Activated CD8-positive, alpha-beta T cell treated with anti-CD3 and anti-CD28 coated beads for 36 hours (primary cell): ENCODE data around the gene PPP1R16B. TPM values are rescaled to one million over a fixed set of nuclear protein-coding genes. Genes with fewer than 3 reads are reported as not detected.

ENCODE experiments used
- ATAC-seq: fragments of 200-7000 bp; cut with Tn5 transposase; one replicate; pipeline ENCODE4 v1.10.0; 2021; ENCODE audit warnings: mild to moderate bottlenecking, moderate library complexity
- CTCF ChIA-PET: fragments of 350-600 bp; sonication (Branson Sonifier 250); formaldehyde crosslinking; loops from one replicate; lab custom pipeline; 2021; ENCODE audit warnings: antibody characterized with exemption; lab: Charles Lee
- POLR2A ChIA-PET: fragments of 350-600 bp; sonication (Branson Sonifier 250); formaldehyde crosslinking; loops from one replicate; lab custom pipeline; 2021; ENCODE audit warnings: antibody characterized with exemption; lab: Charles Lee
- DNase-seq: peaks from one replicate; pipeline ENCODE4 v3.0.0-alpha.2; 2020
- H3K27ac Mint-ChIP-seq: one replicate; pipeline ENCODE4 v1.8.0; 2021; ENCODE audit warnings: mild to moderate bottlenecking, mixed read lengths
- H3K27me3 Mint-ChIP-seq: one replicate; pipeline ENCODE4 v1.8.0; 2021; ENCODE audit warnings: mixed read lengths
- H3K36me3 Mint-ChIP-seq: one replicate; pipeline ENCODE4 v1.8.0; 2021; ENCODE audit warnings: low read depth, mixed read lengths
- H3K4me1 Mint-ChIP-seq: one replicate; pipeline ENCODE4 v1.8.0; 2021; ENCODE audit warnings: low read depth, mixed read lengths
- H3K4me3 Mint-ChIP-seq: one replicate; pipeline ENCODE4 v1.8.0; 2021; ENCODE audit warnings: mild to moderate bottlenecking, moderate library complexity, mixed read lengths
- H3K9me3 Mint-ChIP-seq: one replicate; pipeline ENCODE4 v1.8.0; 2021; ENCODE audit warnings: mixed read lengths
- CTCF ChIP-seq: fragments of 200-600 bp; IDR thresholded peaks from one replicate; pipeline ENCODE4 v1.8.0; 2022; ENCODE audit warnings: antibody characterized with exemption, mild to moderate bottlenecking
- intact Hi-C: fragments of 100-400 bp; cut with micrococcal nuclease; formaldehyde crosslinking; loops from one replicate; pipeline ENCODE4 v1.10.0; 2022
- total RNA-seq, 2 experiments: library from RNA; stranded (reverse); gene quantifications; one replicate each; pipeline ENCODE4 v1.2.3, GENCODE V29; 2021

The PPP1R16B gene
- total RNA-seq, 2 experiments from 2014 or later = 74.9 to 81.4 TPM

- ChIA-PET CTCF (no interaction called here), POLR2A (no interaction called here)
- Mint-ChIP-seq H3K9me3 (no peaks in the 10 kb centered on the region), H3K27ac (no peak overlapping the region), H3K27me3 (no peaks in the 10 kb centered on the region), H3K4me1 (no peaks in the 10 kb centered on the region), H3K4me3 (no peak overlapping the region), H3K36me3 (peaks cover 56% of the 10 kb centered on the region)
- no peak for DNase-seq
- intact Hi-C loops = no loop called here
- no peak for TF ChIP-seq CTCF
- ATAC-seq = no peak
Observed at GRCh38 chr20:38946836-38947235, 141.3 kb downstream of the PPP1R16B start.

- ATAC-seq (no peak), DNase-seq (no peak)
- peaks cover 52% of the 10 kb centered on the region for H3K36me3 Mint-ChIP-seq
- H3K4me3 Mint-ChIP-seq = no peak overlapping the region
- no peaks in the 10 kb centered on the region for H3K9me3 Mint-ChIP-seq
- ChIA-PET CTCF (interaction anchor here (1.2 kb wide), 1 partner anchor 25 kb away, joined by 3 read pairs; no protein-coding TSS in a partner anchor), POLR2A (no interaction called here)
- intact Hi-C loops = no loop called here
- no peak for TF ChIP-seq CTCF
- no peaks in the 10 kb centered on the region for H3K27me3 Mint-ChIP-seq
- H3K4me1 Mint-ChIP-seq = no peaks in the 10 kb centered on the region
- H3K27ac Mint-ChIP-seq = no peak overlapping the region
Observed at GRCh38 chr20:38947931-38948362, 142.4 kb downstream of the PPP1R16B start.

GRCh38 chr20:38950254-38950653 is 144.8 kb downstream of the PPP1R16B start:
- no peaks in the 10 kb centered on the region for H3K27me3 Mint-ChIP-seq
- no peak for TF ChIP-seq CTCF
- intact Hi-C loops = no loop called here
- ATAC-seq (no peak), DNase-seq (no peak)
- H3K27ac Mint-ChIP-seq = no peak overlapping the region
- H3K9me3 Mint-ChIP-seq = no peaks in the 10 kb centered on the region
- CTCF ChIA-PET = interaction anchor here (0.9 to 1.2 kb wide), 2 partner anchors 62 to 99 kb away, joined by 3 read pairs; no protein-coding TSS in a partner anchor
- POLR2A ChIA-PET = interaction anchor here (1.2 kb wide), 1 partner anchor 11 kb away, joined by 3 read pairs; the partner anchor contains the start of gene DHX35
- H3K36me3 Mint-ChIP-seq = peaks cover 48% of the 10 kb centered on the region
- no peaks in the 10 kb centered on the region for H3K4me1 Mint-ChIP-seq
- H3K4me3 Mint-ChIP-seq = no peak overlapping the region

- DNase-seq (no peak), ATAC-seq (no peak)
- no peaks in the 10 kb centered on the region for H3K9me3 Mint-ChIP-seq
- TF ChIP-seq CTCF = no peak
- no peak overlapping the region for H3K4me3 Mint-ChIP-seq
- no peaks in the 10 kb centered on the region for H3K4me1 Mint-ChIP-seq
- ChIA-PET POLR2A (no interaction called here), CTCF (interaction anchor here (1.1 kb wide), 2 partner anchors 26 to 98 kb away, joined by 3 to 4 read pairs; partner anchors contain the start of gene FAM83D)
- no peak overlapping the region for H3K27ac Mint-ChIP-seq
- intact Hi-C loops = no loop called here
- H3K27me3 Mint-ChIP-seq = no peaks in the 10 kb centered on the region
- peaks cover 43% of the 10 kb centered on the region for H3K36me3 Mint-ChIP-seq
Observed at GRCh38 chr20:38951611-38952010, 146.1 kb downstream of the PPP1R16B start.

GRCh38 chr20:38952153-38952552 is 146.7 kb downstream of the PPP1R16B start:
- H3K36me3 Mint-ChIP-seq = peaks cover 43% of the 10 kb centered on the region
- no peak overlapping the region for H3K4me3 Mint-ChIP-seq
- intact Hi-C loops = no loop called here
- ChIA-PET CTCF (interaction anchor here (1.1 kb wide), 2 partner anchors 26 to 97 kb away, joined by 3 to 4 read pairs; partner anchors contain the start of gene FAM83D), POLR2A (no interaction called here)
- H3K27ac Mint-ChIP-seq = no peak overlapping the region
- no peaks in the 10 kb centered on the region for H3K4me1 Mint-ChIP-seq
- no peaks in the 10 kb centered on the region for H3K9me3 Mint-ChIP-seq
- ATAC-seq = no peak
- no peak for DNase-seq
- no peak for TF ChIP-seq CTCF
- no peaks in the 10 kb centered on the region for H3K27me3 Mint-ChIP-seq
